GM12872 (cell line): ENCODE results near the gene SCART1.

Source experiments
- CTCF ChIP-seq: IDR thresholded peaks from 3 replicates; pipeline ENCODE4 v1.5.1; 2011; ENCODE audit warnings: low read depth, mild to moderate bottlenecking, low read length, moderate library complexity; ENCODE audit not compliant: insufficient read depth

Gene SCART1

DNA sequence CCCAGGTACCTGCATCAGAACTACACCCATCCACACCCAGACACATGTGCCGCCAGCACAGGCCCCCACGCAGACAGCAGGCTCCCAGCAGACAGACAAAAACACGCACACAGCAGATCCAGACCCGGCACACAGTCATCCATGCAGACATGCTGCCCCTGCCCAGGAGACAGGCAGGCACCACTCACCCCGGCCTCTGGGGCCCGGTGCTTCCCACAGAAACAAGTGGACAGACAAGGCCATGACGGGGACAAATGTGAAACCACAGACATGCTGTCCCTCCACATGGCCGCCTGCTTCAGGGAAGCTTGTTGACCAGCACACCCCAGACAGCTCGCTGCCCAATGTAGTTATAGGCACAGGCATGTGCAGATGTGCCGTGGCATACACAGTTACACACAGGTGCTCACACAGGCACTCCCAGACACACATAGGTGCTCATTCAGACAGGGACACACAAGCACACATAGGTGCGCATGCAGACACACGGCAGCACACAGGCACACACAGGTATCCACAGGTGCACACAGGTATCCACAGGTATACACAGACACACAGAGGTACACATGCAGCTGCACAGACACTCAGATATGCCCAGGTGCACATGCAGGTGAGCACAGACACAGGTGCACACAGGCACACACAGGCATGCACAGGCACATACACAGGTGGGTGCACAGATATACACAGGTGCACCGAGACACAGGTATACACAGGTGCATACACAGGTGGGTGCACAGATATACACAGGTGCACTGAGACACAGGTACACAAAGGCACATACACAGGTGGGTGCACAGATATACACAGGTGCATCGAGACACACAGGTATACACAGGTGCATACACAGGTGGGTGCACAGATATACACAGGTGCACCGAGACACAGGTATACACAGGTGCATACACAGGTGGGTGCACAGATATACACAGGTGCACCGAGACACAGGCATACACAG, 10.5 kb upstream of the SCART1 start:
- no peak for TF ChIP-seq CTCF

- no peak for TF ChIP-seq CTCF
These were observed 9.1 kb upstream of the SCART1 start for GRCh38 chr10:133444342-133445267.

DNA sequence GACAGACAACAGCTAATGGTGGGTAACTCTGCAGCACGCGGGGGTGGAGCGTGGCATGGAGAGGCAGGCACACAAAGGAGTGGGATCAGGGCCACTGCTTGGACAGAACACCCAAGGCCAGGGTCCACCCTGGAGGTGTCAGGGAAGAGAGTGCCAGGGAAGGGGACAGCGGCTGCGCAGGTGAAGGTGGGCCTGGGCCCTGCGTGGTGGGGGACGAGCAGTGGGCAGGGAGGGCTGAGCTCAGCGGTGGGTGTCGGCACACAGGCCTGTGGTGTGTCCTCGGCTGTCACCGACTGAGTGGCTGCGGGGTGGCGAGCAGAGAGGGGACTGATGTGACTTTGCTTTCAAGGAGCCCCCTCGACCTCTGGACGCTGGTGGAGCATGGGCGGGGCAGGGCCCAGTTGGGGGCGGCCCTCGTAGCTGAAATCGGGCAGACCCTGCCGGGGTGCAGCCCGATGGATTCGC, 8.4 kb upstream of the SCART1 start:
- TF ChIP-seq CTCF = no peak

DNA sequence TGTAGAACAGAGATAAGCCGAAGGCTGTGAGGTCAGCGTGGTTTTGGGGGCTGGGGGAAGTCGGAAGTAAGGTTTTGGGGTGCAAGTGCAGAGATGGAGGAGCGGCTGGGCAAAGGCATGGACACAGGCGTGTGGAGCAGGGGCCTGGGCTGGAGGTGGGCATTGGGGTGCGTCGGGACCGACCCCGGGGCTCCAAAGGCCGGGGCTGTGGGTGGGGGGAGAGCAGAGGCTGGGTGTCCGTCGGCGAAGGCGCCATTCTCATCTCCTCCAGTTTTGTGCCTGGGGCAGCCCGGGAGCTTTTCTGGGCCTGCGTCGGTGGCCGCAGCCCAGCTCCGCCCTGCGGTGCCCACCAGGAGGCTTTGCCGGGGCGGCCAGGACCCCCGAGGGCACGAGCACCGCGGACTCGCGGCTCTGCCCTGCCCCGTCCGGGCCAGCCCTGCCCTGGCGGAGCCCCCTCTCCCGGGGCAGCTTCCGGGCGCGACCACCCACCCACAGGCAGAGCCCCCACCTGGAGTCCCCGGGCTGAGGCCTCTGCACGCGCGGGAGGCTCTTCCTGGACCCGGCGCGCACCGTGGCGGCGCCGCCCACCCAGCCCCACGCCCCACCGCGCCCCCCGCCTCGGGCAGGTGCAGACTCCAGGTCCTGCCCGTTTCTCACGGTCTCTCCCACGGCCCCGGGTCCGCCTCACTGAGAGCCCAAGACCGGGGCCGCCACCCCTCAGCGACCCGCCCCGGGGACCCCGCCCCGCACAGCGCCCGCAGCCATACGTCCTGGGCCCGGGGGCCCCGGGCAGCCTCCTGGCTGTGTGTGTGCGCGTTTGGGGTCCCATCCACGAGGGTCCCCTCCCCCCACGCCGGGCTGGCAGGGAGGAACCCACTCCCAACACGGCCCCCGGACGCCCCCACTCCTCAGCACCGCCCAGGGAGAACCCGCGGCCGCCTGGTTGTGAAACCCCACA, 7.7 kb upstream of the SCART1 start:
- TF ChIP-seq CTCF = no peak

- no peak for TF ChIP-seq CTCF
These were observed 6.8 kb upstream of the SCART1 start for GRCh38 chr10:133446979-133447378.

GRCh38 chr10:133448120-133448519, 5.6 kb upstream of the SCART1 start:
- TF ChIP-seq CTCF = no peak
